GM12878 (cell line): Measurements from ENCODE around the gene KTN1.

Experiments used
- CBX3 ChIP-seq: fragments of 200-600 bp; sonication (generic); IDR thresholded peaks from 2 replicates; pipeline ENCODE4 v1.6.1; 2016; ENCODE audit warnings: low read depth, borderline replicate concordance
- CREB1 ChIP-seq: IDR thresholded peaks from 2 replicates; pipeline ENCODE4 v1.6.1; 2012; ENCODE audit warnings: low read depth, mild to moderate bottlenecking, inconsistent platforms
- CTCF ChIP-seq, 3 experiments: IDR thresholded peaks in 2 of 3; conservative IDR thresholded peaks in 1 of 3; 2 replicates each; pipeline ENCODE4 v1.5.1; 2011; ENCODE audit warnings: low read depth in 3 of 3, low read length in 3 of 3, mild to moderate bottlenecking in 3 of 3, control low read depth in 2 of 3, moderate library complexity in 2 of 3, inconsistent platforms in 1 of 3, mixed read lengths in 1 of 3; ENCODE audit not compliant: control insufficient read depth in 2 of 3, insufficient read depth in 1 of 3; ENCODE audit errors: extremely low read depth in 1 of 3
- EP300 ChIP-seq, 2 experiments: fragments of 150-350 bp in 1 of 2; IDR thresholded peaks; 2 replicates each; pipeline ENCODE4 v1.6.1; 2011 to 2012; ENCODE audit warnings: low read depth in 2 of 2, low read length in 2 of 2, borderline replicate concordance in 1 of 2, improper control_type of control experiment in 1 of 2, inconsistent platforms in 1 of 2; ENCODE audit not compliant: control insufficient read depth in 1 of 2
- POLR2AphosphoS5 ChIP-seq: IDR thresholded peaks from 2 replicates; pipeline ENCODE4 v1.6.1; 2011; ENCODE audit warnings: mild to moderate bottlenecking, low read length, inconsistent platforms
- SPI1 ChIP-seq: IDR thresholded peaks from 2 replicates; pipeline ENCODE4 v1.6.1; 2011; ENCODE audit warnings: low read depth, mild to moderate bottlenecking, low read length, moderate library complexity, borderline replicate concordance; ENCODE audit not compliant: insufficient read depth
- TAF1 ChIP-seq: IDR thresholded peaks from 2 replicates; pipeline ENCODE4 v1.6.1; 2011; ENCODE audit warnings: mild to moderate bottlenecking, low read depth, low read length, borderline replicate concordance
- ZNF217 ChIP-seq: fragments of 450-650 bp; IDR thresholded peaks from 2 replicates; pipeline ENCODE4 v1.6.1; 2017; ENCODE audit warnings: antibody characterized with exemption, mild to moderate bottlenecking
- ZNF274 ChIP-seq: IDR thresholded peaks from one replicate; pipeline ENCODE4 v1.8.0; 2011; ENCODE audit not compliant: insufficient read length, insufficient read depth
- ZSCAN29 ChIP-seq: fragments of 450-650 bp; IDR thresholded peaks from 2 replicates; pipeline ENCODE4 v1.6.1; 2017; ENCODE audit warnings: mild to moderate bottlenecking, moderate library complexity

GRCh38 chr14:55704654-55705053 is 124.6 kb downstream of the KTN1 start:
- no peak for TF ChIP-seq CREB1
- no peak for TF ChIP-seq POLR2AphosphoS5
- TF ChIP-seq ZSCAN29, result no peak
- no peak for TF ChIP-seq TAF1
- no peak for TF ChIP-seq CBX3
- TF ChIP-seq ZNF217, result no peak
- no peak for TF ChIP-seq CTCF (IDR thresholded peaks at IDR 0.05 in 2 of 3, conservative IDR thresholded peaks at IDR 0.05 in 1 of 3; ENCODE audit: control insufficient read depth in 2 of 3, extremely low read depth in 1 of 3, insufficient read depth in 1 of 3, low read depth in 3 of 3, low read length in 3 of 3)
- no peak for TF ChIP-seq EP300 (IDR thresholded peaks at IDR 0.05; ENCODE audit: borderline replicate concordance in 1 of 2, control insufficient read depth in 1 of 2, low read depth in 2 of 2, low read length in 2 of 2)
- no peak for TF ChIP-seq ZNF274
- no peak for TF ChIP-seq SPI1
